ENCODE measurements around the gene CCDC92B. TPM values are rescaled to one million over a fixed set of nuclear protein-coding genes. Genes with fewer than 3 reads are reported as not detected.
A peak's percentile ranks its signal among the peaks of the same experiment; 100 is the strongest.

Gene CCDC92B
- total RNA-seq, 1 experiment from 2014 or later = 15.2 TPM

- TF ChIP-seq CTCF (IDR thresholded peaks at IDR 0.05) = no peak
- no peak for TF ChIP-seq NR1H2 (CRISPR knock-in tag; IDR thresholded peaks at IDR 0.05)
- no peak for TF ChIP-seq ZNF423 (CRISPR knock-in tag; IDR thresholded peaks at IDR 0.05)
- TF ChIP-seq ZNF138 (CRISPR knock-in tag; conservative IDR thresholded peaks at IDR 0.05) = peak; percentile 58; the same call in 1 of the 2 replicates
- TF ChIP-seq RORB (CRISPR knock-in tag; IDR thresholded peaks at IDR 0.05) = no peak
- no peak for TF ChIP-seq FOXJ3 (CRISPR knock-in tag; IDR thresholded peaks at IDR 0.05; ENCODE audit: borderline replicate concordance)
- TF ChIP-seq TP53 (CRISPR knock-in tag; IDR thresholded peaks at IDR 0.05) = peak; percentile 96
- TF ChIP-seq ZNF396 (CRISPR knock-in tag; IDR thresholded peaks at IDR 0.05; ENCODE audit: borderline replicate concordance) = no peak
- TF ChIP-seq ARID4B (CRISPR knock-in tag; IDR thresholded peaks at IDR 0.05; ENCODE audit: borderline replicate concordance) = no peak
- TF ChIP-seq ESRRA (CRISPR knock-in tag; IDR thresholded peaks at IDR 0.05; ENCODE audit: borderline replicate concordance) = peak; percentile 93
- TF ChIP-seq STAT6 (CRISPR knock-in tag; conservative IDR thresholded peaks at IDR 0.05; ENCODE audit: low read depth) = no peak
- no peak; the same call in 1 of the 2 replicates for TF ChIP-seq CBFB (CRISPR knock-in tag; IDR thresholded peaks at IDR 0.05; ENCODE audit: low read depth)
- TF ChIP-seq SMAD4 (CRISPR knock-in tag; IDR thresholded peaks at IDR 0.05) = no peak
- peak; percentile 78 for TF ChIP-seq ETV6 (CRISPR knock-in tag; IDR thresholded peaks at IDR 0.05)
- 0 out of 2 replicates have a peak, but pooled peaks have one; percentile 48 for TF ChIP-seq NR2C2 (CRISPR knock-in tag; IDR thresholded peaks at IDR 0.05)
- TF ChIP-seq CDX4 (CRISPR knock-in tag; IDR thresholded peaks at IDR 0.05; ENCODE audit: borderline replicate concordance) = no peak
- TF ChIP-seq ATF1 (CRISPR knock-in tag; IDR thresholded peaks at IDR 0.05) = no peak
- TF ChIP-seq GRHL2 (CRISPR knock-in tag; IDR thresholded peaks at IDR 0.05; ENCODE audit: insufficient replicate concordance, severe bottlenecking) = no peak
- 0 out of 2 replicates have a peak, but pooled peaks have one; percentile 34 for TF ChIP-seq ZNF281 (CRISPR knock-in tag; IDR thresholded peaks at IDR 0.05)
- peak; percentile 50; the same call in 1 of the 2 replicates for TF ChIP-seq ZNF121 (CRISPR knock-in tag; IDR thresholded peaks at IDR 0.05)
- peak; percentile 96 for TF ChIP-seq FOXP4 (CRISPR knock-in tag; IDR thresholded peaks at IDR 0.05)
- no peak for TF ChIP-seq PREB (CRISPR knock-in tag; IDR thresholded peaks at IDR 0.05; ENCODE audit: borderline replicate concordance)
- TF ChIP-seq HMGA2 (CRISPR knock-in tag; IDR thresholded peaks at IDR 0.05) = no peak
Measured at GRCh38 chr17:2724784-2725164, 24.7 kb downstream of the CCDC92B start (continued).

All from WTC11 (cell line).